Inflammatory macrophage treated with lipopolysaccharide for 4 hours (primary cell): ENCODE measurements around the gene SRC.

Experiments used
- DNase-seq: peaks from one replicate; pipeline ENCODE4 v3.0.0-alpha.2; 2020

SRC gene

DNA sequence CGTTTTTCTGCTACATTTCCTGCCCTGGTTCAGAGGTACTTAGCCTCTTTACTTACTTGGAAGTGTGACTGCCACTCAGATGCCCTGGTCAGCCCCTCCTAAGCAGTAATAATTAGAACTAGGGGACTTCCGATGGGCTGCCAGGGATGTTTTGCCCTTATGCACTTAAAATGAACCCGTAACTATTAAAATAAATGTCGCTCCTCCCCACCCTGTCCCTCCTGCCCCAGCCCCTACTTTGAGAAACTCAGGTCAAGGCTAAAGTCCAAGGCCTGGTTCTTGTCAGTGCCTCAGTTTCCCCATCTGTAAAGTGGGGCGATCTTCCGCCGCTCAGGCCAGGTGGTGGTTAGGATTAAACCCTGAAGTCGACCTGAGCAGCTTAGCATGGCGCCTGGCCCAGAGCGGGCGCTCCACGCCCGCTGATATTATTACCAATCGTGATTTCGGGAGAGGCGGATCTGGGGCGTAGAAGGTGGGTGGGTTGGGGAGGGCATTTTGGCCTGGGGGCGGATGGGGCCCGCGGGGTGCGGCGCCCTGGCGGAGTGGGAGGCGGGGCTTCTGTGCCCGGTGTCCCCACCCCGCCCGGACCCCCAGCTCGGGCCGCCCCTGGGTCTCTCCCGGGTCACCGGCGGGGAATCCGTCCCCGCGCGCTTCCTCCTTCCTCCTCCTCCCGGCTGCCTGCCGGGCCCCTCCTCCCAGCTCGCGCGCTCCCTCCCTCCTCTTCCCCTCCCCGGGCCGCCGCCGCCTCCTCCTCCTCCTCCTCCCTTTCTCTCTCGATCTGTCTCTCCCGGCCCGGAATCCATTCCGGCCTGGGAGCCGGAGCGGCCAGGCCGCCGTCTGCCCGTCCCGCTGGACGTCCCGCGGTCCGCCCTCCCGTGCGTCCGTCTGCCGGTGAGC is at the start of gene SRC:
TSS of gene SRC (plus strand) at position 802 of the 897 bp plus-strand sequence. CDS start 38,014 bp downstream, outside the sequence.
- peak; percentile 89 for DNase-seq

DNA sequence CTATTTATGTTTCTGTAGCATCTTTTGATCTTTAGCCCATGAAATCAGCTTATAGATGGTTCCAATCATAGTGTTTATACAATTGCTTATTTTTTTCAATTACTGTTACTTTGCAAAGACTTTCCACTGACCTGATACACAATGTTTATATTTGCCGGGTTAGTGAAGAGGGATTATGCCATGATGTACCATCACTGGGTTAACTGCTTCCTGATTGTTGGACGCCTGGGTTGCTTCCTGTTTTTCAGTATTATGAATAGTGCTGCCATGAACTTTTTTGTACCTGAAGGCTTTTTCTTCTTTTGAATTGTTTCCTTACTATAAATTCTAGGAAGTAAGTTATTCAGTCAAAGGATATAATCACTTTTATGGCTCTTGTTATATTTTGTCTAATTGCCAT is 49.6 kb upstream of the SRC start:
- DNase-seq = no peak

DNA sequence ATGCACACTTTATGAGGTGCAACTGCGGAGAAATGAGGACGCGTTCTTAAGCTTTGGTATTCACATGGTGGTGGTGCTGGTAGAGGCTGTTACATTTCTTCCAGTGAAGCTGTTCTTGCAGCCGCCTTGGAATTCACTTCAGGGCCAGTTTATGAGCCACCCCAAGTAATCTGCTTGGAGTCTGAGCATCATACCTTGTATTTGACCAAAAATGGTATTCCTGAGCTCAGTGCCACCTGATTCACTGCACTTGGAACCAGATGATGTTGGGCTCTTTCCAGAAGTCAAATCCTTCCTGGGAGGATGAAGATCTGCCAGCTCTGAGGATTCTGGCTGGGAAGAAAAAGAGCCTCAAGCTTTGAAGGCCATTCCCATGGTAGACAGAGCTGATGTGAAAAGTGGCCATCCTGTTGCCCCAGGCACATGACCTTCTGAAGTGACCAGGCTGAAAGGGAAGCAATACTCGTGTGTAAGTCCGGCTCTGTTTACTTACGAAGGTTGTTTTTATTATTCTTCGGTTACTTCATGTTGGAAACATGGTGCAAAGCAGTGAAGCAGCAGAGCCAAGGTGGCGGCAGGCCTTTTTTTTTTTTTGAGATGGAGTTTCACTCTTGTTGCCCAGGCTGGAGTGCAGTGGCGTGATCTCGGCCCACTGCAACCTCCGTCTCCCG is 48.7 kb upstream of the SRC start:
- DNase-seq = no peak

DNA sequence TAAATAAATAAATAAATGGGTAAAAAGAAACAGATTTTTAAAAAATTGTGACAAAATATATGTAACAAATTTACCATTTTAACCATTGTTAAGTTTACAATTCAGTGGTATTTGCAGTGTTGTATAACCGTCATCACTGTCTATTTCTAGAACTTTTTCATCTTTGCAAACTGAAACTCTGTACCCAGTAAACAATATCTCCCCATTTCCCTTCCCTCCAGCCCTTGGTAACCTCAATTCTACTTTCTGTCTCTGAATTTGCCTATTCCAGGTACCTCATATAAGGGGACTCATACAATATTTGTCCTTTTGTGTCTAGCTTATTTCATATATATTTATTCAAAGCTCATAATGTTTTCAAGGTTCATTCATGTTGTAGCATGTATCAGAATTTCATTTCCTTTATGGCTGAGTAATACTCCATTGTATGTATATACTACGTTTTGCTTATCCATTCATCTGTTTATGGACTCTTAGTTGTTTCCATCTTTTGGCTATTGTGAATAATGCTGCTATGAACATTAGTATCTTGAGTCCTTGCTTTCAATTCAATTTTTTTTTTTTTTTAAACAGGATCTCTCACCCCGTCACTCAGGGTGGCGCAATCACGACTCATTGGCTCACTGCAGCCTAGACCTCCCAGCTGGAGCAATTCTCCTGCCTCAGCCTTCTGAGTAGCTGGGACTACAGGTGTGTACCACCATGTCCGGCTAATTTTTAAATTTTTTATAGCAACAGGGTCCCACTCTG is 47.6 kb upstream of the SRC start:
- DNase-seq = peak; percentile 74

DNA sequence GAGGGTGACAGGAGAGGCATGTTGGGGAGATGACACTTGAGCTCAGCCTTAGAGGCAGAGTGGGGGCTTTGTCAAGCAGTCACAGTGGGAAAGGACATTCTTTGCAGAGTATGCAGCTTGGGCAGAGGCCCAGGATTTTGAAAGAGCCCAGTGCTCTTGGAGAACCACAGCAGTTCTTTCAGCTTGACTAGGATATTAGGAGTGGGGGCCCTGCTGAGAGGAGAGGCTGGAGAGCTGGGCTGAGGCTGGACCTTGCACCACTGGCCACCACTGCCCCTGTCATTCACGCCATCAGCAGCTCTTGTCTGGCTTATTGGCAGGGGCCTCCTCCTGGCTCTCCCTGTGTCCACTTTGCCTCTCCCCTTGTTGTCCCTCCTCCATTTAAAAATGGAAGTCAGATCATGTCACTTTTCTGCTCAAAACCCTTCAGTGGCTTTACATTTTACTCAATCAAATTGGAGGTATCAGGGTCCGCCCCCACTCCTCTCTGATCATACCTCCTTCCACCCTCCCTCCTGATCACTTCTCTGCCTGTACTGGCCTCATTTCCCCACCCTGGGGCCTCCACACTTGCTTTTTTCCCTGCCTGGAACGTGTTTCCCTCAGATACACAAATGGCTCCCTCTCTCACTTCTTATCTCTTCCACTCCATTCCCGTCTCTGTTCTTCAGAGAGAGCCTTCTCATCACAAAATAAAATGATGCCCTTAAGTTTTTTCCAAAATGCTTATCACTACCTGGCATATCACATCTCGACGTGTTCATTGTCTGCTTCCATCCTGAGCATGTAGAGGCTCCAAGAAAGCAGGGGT is 46.0 kb upstream of the SRC start:
- no peak for DNase-seq

DNA sequence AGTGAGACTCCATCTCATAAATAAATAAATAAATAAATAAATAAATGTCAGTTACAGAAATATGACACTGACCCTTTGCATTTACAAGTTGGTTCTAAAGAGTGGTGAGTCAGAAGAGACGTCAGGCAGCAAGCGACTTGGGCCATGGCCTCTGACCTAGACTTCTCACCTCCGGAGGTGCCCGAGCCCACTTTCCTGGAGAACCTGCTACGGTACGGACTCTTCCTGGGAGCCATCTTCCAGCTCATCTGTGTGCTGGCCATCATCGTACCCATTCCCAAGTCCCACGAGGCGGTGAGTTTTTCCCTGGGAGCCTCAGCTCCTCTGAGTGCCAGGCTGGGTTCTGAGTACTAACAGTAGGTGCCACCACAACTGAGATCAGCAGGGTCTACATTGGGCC is 44.8 kb upstream of the SRC start:
- DNase-seq = no peak

DNA sequence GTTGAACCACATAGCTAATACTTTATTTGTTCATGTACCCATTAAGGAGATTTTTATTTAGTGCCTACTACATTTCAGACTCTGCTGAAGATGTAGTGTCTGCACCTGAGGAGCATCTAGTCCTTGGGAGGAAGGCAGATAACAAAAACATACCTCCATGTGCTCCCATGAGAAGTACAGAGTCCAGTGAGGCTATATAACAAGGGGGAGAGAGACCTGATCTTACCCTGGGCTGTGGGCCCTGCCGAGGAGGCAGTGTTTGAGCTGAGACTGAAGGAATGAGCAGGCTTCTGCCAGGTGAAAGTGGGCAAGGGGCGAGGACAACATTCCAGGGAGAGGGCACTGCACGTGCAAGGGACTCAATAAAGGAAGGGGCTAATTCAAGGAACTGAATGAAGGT is 44.4 kb upstream of the SRC start:
- DNase-seq = no peak

DNA sequence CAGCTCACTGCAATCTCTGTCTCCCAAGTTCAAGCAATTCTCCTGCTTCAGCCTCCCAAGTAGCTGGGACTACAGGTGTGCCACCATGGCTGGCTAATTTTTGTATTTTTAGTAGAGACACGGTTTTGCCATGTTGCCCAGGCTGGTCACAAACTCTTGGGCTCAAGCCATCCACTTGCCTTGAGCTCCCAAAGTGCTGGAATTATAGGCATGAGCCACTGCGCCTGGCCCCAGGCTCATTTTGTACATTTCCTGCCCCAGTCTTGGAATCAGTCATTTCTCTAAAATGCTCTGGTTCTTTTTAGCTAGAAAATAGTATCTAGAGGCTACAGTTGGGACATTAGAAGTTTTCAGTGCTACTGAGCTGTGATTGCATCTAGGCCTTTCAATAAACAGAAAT is 43.0 kb upstream of the SRC start:
- DNase-seq = no peak

DNA sequence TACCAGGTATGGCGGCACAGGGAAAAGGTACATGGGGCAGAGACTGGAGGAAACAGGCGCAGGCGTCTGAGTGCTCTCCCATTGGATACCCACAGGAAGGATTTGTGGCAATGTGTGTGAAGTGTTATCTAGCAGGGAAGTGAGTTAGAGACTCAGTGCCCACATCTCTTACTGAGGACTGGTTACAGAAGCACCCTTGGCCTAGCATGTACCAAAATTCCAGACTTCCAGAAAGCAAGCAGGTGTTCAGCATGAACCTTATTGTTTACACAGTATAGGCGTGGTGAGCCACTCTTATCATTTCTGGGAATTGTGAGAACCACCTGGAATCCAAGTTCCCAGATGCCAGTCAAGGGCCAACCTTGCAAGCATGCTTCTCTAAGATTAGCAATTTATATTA is 42.3 kb upstream of the SRC start:
- DNase-seq = no peak

DNA sequence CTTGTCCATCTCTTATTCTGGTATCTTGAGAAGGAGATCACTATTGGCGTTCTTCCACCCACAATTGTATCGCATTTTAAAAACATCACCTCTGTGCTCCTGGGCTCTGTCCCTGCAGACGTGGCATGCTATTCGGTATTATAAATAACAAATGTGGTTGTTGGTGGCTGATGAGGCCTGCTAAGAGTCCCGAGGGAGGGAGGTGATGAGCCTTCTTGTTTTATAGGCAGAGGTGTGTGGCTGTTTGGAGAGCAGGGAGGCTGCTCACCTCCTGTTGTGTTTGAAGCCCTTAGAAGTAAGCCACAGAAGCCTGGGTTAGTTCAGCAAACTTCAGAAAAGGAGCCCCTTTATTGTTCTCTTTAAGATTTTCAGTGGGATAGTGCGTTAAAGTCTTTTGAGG is 40.9 kb upstream of the SRC start:
- DNase-seq = no peak

DNA sequence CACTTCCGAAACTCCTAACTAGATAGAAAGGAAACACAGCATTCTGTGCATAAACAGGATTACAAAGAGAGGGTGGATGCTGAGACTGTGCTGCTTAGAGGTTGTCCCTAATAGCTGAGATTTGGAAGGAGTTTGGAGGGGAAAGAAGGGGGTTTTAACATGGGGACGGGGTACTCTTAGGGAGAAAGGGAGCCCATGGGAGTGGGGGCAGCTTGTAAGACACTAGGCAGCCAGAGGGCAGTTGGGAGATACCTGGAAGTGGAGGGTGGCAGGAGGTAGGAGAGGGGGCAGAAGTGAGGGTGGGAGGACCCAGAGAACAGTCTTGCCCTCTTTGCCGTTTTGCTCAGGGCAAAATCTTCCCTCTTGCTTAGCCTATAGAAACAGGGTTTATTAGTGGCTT is 40.1 kb upstream of the SRC start:
- DNase-seq = no peak

DNA sequence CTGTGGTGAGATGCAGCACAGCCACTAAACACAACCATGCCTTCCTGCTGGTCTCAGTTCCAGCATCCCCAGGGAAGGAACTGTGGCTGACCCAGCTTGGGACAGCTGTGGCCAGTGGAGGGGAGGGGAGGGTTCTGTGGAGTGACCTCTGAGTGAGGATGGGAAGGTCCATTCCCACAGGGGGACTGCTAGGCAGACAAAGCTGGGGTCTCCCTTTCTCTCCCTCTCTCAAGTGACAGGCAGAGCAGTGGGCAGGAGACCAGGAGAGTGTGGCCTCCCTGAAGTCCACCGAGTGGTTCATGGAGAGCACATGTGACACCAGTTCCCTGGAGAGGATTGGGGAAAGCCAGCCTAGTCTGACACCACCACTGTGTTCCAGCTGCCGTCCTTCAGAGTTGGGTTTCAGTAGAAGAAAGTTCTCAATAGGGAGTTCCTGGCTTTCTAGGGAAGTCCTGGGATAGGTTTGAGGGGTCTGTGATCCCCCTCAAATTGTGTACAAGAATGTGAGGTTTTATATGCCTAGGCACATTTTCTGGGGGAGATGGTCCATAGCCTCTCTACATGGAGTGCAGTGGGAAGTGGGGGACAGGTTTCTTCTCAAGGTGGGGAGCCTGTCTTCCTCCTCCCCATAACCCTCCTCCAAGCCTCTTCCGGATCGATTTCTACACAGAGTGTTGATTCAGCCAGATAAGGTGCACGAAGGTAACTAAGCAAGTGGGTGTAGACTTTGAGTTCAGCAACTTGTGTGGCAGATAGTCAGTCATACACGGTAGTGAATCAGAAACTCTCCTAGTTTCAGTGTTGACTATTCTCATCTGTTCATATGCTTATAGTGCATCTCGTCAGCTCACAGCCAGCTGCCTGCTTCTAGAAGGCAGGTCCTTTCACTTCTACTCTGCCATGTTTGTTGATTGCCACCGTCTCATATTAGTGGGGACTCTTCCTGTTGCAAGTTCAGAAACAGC is 37.6 kb upstream of the SRC start:
- no peak for DNase-seq

DNA sequence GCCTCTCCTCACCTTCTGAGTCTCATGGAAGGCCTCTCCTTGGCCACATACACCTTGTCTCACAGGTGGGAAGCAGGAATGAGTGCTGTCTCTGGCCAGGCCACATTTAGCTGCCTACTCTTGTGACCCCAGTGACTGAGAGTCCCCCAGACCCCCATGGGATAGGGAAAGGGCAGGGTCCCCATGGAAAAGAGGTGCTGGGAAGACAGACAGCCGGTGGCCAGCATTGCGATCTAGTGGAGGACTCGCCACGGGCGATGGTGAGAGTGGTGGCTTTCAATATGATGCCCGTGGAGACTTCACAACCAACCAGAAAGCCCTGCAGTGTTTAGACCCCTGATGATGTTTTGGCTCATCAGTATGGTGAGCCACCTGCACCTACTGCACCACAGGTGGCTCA is 36.6 kb upstream of the SRC start:
- DNase-seq = no peak

DNA sequence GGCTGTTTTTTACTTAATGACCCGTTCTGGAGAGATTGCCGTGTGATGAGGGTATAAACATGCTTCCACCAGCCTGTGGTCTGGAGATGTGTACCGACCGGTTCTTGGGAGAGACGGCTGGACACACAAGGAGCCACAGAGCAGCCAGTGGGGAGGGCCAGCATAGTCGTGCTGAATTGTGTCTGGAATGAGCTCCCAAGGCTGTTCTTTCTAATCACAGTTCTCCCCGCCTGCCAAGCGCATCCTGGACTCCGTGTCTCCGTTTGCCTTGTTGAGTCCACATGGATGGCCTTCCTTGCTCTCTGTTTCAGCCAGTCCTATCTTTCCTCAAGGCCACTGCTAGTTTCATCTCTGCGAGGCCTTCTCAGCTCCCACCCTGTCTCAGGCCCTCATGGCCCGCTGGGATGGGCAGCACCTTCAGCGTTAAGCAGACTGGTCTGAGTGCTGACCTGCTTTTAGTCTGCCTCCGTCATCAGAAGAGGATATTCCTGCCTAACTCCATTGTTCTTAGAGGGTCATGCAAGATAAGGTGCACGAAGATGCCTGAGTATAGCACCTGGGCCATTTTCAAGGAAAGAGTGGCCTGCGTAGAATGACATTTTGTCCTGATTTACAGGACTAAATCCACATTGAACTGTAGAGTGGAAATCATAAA is 35.9 kb upstream of the SRC start:
- no peak for DNase-seq

DNA sequence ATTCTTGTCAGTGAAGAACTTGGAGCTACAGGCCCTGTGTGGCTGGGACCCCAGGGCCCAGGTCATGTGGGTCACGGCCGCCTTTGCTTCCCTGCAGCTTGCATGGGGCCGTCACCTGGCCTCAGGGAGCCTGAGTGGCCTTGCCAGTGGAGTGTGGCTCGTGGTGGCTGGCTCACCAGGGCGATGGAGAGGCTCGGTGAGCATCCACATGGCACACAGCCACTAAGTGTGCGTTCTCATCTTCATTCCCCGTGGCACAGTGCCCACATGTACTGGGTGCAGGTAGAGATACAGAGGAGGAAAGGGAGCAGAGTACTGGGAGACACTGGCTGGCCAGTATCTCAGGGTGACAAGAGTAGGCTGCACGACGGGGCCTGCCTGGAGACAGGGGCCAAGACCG is 35.0 kb upstream of the SRC start:
- no peak for DNase-seq

DNA sequence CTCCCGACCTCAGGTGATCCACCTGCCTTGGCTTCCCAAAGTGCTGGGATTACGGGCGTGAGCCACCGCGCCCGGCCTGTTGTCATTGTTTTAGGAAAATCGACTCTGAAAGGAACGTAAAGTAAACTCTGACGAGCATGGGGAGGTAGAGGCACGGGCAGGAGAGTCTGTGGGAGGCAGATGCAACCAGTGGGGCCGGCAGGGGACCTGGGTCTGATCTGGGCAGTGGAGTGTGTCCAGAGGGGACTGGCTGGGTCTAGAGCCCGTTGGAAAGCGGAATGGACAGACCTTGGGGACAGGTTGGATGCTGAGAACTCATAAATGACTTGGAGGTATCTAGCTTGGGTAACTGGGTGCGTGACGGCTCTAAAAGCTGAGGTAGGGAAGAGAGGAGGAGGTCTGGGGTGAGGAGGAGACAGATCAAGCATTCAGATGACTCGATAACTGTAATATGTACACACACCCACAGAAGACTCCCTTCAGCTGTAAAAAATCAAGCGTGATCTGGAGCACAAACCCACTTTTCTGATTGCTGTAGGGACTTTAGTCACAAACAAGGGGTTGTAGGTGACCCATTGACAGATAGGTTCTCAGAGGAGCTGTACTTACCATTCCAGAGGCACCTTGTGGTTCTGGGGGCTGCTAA is 34.1 kb upstream of the SRC start:
- no peak for DNase-seq

DNA sequence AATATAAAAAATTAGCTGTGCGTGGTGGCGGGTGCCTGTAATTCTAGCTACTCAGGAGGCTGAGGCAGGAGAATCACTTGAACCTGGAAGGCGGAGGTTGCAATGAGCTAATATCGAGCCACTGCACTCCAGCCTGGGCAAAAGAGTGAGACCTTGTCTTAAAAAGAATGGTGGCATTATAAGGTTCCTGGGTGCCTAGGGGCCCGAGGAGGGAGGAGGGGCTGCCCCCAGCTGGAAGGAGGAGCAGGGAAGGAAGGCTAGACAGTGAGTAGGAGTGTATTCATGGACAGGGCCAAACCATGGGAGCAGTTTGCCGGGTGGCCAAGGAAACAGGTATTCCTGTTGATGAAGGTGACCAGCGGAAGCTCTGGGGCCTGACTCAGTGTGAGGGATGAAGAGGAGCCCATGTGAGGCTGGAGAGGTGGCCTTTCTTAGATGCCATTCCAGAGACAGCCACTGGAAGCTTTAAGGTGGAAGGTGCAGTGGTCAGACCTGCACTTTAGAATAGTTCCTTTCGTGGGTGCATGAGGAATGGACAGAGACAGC is 32.3 kb upstream of the SRC start:
- no peak for DNase-seq

DNA sequence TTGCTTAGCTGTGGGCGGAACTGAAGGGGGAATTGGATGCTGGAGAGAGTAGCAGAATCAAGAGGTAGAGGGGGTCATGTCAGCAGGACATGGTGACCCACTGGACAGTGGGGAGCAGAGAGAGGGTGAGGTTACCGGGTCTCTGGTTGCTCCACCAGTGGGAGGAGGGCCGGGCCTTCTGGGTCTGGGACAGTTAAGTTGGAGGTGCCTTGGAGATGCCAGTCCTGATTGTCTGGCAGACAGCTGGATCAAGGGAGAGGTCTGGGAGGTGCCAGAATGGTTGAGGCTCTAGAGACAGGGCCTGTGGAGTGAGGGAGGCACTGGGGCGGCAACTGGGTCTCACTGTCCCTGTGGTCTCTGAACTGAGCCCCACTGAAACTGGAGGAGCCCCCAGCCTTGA is 31.8 kb upstream of the SRC start:
- DNase-seq = no peak

DNA sequence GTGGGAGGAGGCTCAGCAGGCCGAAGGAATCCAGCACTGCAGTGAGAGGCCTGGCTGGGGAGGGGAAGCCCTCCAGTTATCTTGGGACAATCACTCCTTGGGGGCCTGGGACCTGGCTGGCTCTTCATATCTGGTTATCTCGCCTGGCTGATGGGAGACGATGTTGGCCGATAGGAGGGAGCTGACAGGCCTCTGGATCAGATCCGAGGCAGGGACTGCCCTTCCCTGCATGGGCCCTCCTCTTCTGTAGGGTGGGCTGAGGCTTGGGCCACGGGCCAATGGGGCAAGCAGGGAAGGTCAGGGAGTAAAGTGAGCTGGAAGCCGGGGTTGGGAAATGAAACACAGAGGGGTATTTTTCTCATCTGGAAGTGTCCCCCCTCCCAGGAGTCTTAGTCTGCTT is 31.3 kb upstream of the SRC start:
- DNase-seq = no peak

DNA sequence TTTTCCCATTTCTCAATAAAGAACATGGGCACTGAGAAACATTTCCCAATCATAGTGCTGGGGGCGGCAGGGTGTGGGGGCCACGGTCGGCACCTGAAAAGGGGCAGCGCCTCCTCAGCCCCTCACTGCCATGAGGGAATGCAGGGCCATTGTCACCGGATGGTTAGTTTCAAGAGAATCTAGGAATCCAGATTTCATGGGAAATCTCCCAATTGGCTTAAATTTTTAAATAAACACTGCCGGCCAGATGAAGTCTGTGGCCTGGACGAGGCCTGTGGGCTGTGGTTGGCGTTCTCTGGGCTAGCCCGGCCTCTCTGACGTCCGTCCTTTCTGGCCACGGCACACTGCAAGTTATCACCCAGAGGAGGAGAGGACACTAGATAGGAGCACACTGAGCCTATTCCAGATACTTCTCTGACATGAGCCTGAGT is 30.9 kb upstream of the SRC start:
- no peak for DNase-seq
